Mesothelial cell of epicardium (in vitro differentiated cells): Measurements from ENCODE around the gene TCEAL1. TPM values are rescaled to one million over a fixed set of nuclear protein-coding genes. Genes with fewer than 3 reads are reported as not detected.
A peak's percentile ranks its signal among the peaks of the same experiment; 100 is the strongest.
"Not testable (repeated sequence)": the region's sequence is repeated elsewhere in the genome, so short reads cannot be mapped to it uniquely, and the experiment has no call there.

Experiments
- DNase-seq, 2 experiments: peaks; one replicate each; pipeline ENCODE4 v3.0.0; 2021; ENCODE audit warnings: low spot score in 2 of 2; ENCODE audit not compliant: unreplicated experiment in 2 of 2
- H3K27ac Mint-ChIP-seq: 2 replicates; pipeline ENCODE4 v1.8.0; 2021; ENCODE audit warnings: mixed read lengths
- H3K27me3 Mint-ChIP-seq: 2 replicates; pipeline ENCODE4 v1.8.0; 2021; ENCODE audit warnings: low read depth, mixed read lengths
- H3K36me3 Mint-ChIP-seq: 2 replicates; pipeline ENCODE4 v1.8.0; 2021; ENCODE audit warnings: mixed read lengths
- H3K4me1 Mint-ChIP-seq: 2 replicates; pipeline ENCODE4 v1.8.0; 2021; ENCODE audit warnings: mixed read lengths
- H3K4me3 Mint-ChIP-seq: 2 replicates; pipeline ENCODE4 v1.8.0; 2021; ENCODE audit warnings: mild to moderate bottlenecking, moderate library complexity, mixed read lengths
- H3K9me3 Mint-ChIP-seq: 2 replicates; pipeline ENCODE4 v1.8.0; 2021; ENCODE audit warnings: mixed read lengths
- total RNA-seq: library from RNA; stranded (reverse); gene quantifications from 3 replicates; pipeline ENCODE4 v1.2.1, GENCODE V29; 2021
- TF ChIP-seq, protein P1 (sequence below): fragments of 200-600 bp; sonication (generic); IDR thresholded peaks from one replicate; pipeline ENCODE4 v1.5.0; 2021; ENCODE audit warnings: antibody characterized with exemption; ENCODE audit not compliant: unreplicated experiment

Gene TCEAL1
- total RNA-seq, 1 donor from 2014 or later = 18.8 TPM

DNA sequence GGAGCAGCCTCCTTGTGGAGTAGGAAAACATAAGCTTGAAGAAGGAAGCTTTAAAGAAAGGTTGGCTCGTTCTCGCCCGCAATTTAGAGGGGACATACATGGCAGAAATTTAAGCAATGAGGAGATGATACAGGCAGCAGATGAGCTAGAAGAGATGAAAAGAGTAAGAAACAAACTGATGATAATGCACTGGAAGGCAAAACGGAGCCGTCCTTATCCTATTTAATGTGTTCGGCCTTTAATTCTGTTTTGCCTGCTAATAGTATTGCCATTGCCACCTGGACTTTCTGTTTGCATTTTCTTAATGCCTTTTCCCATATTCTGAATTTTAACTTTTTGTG is 1.4 kb downstream of the TCEAL1 start:
- Mint-ChIP-seq H3K36me3 (peaks cover 3% of the 10 kb centered on the region), H3K27me3 (no peaks in the 10 kb centered on the region), H3K9me3 (peaks cover 12% of the 10 kb centered on the region), H3K4me3 (peak overlapping the region; percentile 79), H3K4me1 (peaks cover 10% of the 10 kb centered on the region), H3K27ac (peak overlapping the region; percentile 79)
- TF ChIP-seq, protein P1, sequence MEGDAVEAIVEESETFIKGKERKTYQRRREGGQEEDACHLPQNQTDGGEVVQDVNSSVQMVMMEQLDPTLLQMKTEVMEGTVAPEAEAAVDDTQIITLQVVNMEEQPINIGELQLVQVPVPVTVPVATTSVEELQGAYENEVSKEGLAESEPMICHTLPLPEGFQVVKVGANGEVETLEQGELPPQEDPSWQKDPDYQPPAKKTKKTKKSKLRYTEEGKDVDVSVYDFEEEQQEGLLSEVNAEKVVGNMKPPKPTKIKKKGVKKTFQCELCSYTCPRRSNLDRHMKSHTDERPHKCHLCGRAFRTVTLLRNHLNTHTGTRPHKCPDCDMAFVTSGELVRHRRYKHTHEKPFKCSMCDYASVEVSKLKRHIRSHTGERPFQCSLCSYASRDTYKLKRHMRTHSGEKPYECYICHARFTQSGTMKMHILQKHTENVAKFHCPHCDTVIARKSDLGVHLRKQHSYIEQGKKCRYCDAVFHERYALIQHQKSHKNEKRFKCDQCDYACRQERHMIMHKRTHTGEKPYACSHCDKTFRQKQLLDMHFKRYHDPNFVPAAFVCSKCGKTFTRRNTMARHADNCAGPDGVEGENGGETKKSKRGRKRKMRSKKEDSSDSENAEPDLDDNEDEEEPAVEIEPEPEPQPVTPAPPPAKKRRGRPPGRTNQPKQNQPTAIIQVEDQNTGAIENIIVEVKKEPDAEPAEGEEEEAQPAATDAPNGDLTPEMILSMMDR = no peak
- DNase-seq = no peak

DNA sequence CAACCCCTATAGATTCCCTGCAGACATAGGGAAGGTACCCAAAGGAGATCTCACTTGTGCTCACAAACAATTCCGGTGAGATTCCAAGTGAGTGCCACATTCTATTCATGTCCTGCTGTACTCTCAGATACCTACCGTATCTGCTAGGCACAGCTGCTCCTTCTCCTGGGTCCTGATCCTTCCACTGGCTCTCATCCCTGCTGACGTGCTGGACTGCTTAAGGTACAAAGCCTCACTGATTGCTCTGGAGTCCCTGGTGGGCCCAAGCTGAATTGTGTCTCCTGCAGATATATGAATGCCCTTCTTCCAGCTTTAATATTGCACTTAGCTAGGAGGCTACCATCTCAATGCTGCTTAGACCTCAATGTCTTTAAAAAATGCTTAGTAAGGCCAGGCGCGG is 2.4 kb downstream of the TCEAL1 start:
- no peak for DNase-seq
- peaks cover 3% of the 10 kb centered on the region for H3K36me3 Mint-ChIP-seq
- no peak overlapping the region for H3K27ac Mint-ChIP-seq
- H3K4me3 Mint-ChIP-seq = no peak overlapping the region
- TF ChIP-seq, protein P1 = no peak
- H3K27me3 Mint-ChIP-seq = no peaks in the 10 kb centered on the region
- H3K9me3 Mint-ChIP-seq = peaks cover 9% of the 10 kb centered on the region
- peaks cover 10% of the 10 kb centered on the region for H3K4me1 Mint-ChIP-seq

DNA sequence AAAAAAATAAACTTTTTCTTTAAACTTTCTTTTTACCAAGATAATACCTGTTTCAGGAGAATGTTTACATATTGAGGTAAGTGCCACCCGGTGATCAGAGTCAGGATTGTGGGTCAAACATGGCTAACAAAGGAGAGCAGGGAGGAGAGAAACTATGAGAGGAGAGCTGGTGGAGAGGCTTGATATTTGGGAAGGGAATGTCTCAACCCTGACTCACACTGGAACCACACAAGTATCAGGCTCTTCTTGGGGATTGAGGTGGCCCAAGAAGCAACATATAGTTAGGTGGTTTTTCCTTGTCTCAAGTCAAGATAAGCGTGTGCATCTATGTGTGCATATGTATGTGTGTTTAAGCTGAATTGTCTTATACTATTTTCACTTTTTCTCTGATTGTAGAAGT is 6.7 kb downstream of the TCEAL1 start:
- H3K27me3 Mint-ChIP-seq = no peaks in the 10 kb centered on the region
- peaks cover 3% of the 10 kb centered on the region for H3K36me3 Mint-ChIP-seq
- H3K4me1 Mint-ChIP-seq = peaks cover 2% of the 10 kb centered on the region
- TF ChIP-seq, protein P1 = no peak
- peaks cover 3% of the 10 kb centered on the region for H3K9me3 Mint-ChIP-seq
- no peak overlapping the region for H3K27ac Mint-ChIP-seq
- DNase-seq = no peak
- no peak overlapping the region for H3K4me3 Mint-ChIP-seq

DNA sequence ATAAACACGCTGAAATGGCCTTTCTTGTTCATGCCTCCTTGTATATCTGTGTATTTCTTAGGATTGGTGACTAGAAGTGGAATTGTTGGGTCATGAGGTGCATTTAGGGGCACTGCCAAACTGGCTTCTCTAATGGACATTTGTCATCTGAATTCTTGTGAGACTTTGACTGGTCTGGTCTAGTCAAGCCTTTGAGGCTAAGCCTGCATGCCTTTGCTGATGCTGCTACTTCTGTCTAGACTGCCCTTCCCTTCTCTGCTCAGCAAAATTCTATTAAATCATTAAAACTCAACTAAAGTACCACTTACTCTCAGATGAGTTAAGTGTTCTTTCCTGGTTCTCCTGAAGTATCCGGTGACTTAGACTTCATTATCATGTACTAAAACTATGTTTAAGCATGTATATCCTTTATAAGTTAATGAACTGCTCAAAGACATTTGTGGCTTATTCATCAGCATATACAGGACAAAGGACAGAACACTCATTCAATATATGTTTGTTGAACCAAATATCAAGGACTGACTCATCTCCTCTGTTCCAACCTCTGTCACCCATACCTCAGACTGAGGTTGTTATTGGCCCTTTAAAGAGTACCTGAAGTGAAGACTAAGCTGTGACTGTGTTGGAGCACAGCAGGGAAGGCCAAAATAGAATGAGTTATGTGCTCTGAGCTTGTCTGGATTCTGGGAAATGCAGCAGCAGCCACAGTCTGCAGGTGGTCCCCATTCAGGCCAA is 9.0 kb downstream of the TCEAL1 start:
- DNase-seq = no peak
- H3K4me3 Mint-ChIP-seq = no peak overlapping the region
- no peaks in the 10 kb centered on the region for H3K27me3 Mint-ChIP-seq
- peaks cover 2% of the 10 kb centered on the region for H3K4me1 Mint-ChIP-seq
- no peak overlapping the region for H3K27ac Mint-ChIP-seq
- H3K36me3 Mint-ChIP-seq = no peaks in the 10 kb centered on the region
- peaks cover 8% of the 10 kb centered on the region for H3K9me3 Mint-ChIP-seq
- TF ChIP-seq, protein P1 = no peak

DNA sequence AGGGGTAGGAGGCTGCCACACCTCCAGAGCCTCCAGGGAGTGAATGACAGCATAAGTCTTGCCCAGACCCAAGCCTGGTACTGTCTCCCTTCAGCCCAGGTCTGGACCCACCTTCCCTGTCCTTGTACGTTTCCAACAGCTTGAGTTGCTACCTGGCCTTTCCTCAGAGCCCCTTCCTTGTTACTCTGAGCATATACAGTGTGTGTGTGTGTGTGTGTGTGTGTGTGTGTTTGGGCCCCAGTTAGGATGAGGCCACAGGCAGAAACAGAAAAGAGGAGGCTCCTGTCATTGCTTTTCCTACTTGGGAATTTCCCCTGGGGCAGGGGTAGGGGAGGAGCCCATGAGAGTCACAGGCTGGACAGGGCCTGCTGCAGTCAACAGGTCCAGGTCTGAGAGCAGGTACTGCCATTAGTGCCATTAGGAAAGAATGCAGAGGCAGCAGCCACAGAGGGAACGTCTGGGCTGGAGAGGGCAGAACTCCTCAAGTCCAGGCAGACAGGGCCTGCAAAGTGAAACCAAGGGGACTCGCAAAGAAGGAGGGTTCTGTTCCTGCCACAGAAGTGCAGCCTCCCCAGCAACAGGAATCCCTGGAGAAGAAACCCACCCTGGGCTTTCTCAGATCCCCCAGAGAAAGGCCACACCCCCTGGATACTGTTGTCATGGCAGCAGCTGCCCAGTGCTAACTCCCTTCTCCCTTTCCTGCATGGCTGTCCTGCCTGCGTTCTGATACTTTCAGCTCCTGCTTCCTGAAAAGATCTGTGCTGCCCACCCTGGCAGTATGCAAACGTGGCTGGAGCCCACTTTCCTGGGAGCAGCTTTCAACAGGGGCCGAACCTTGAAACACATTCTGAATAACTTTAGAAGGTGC is 9.9 kb downstream of the TCEAL1 start:
- not testable (repeated sequence) for DNase-seq, H3K27me3 Mint-ChIP-seq, H3K36me3 Mint-ChIP-seq, H3K9me3 Mint-ChIP-seq, H3K4me3 Mint-ChIP-seq, H3K4me1 Mint-ChIP-seq
- H3K27ac Mint-ChIP-seq = peak overlapping the region; percentile 61
